ENCODE data around the gene MAPK4.

The MAPK4 gene

GRCh38 chr18:50661013-50661412 is 101.1 kb downstream of the MAPK4 start:
- no peak overlapping the region for H3K4me3 ChIP-seq (ENCODE audit: low read depth, low read length)
- no peak for TF ChIP-seq CTCF (IDR thresholded peaks at IDR 0.05; ENCODE audit: insufficient read depth, low read length, missing control alignments)
- POLR2A ChIA-PET = no interaction called here
- CTCF ChIA-PET = no interaction called here
- DNase-seq (ENCODE audit: low read depth, low spot score) = no peak

GRCh38 chr18:50662177-50662576 is 102.3 kb downstream of the MAPK4 start:
- no peak overlapping the region for H3K4me3 ChIP-seq (ENCODE audit: low read depth, low read length)
- CTCF ChIA-PET = no interaction called here
- TF ChIP-seq CTCF (IDR thresholded peaks at IDR 0.05; ENCODE audit: insufficient read depth, low read length, missing control alignments) = no peak
- no peak for DNase-seq (ENCODE audit: low read depth, low spot score)
- POLR2A ChIA-PET = no interaction called here

- no peak for TF ChIP-seq CTCF (IDR thresholded peaks at IDR 0.05; ENCODE audit: insufficient read depth, low read length, missing control alignments)
- CTCF ChIA-PET = no interaction called here
- POLR2A ChIA-PET = no interaction called here
These were observed 103.0 kb downstream of the MAPK4 start for GRCh38 chr18:50662775-50663383.

GRCh38 chr18:50663626-50664441 is 103.9 kb downstream of the MAPK4 start:
- ChIA-PET CTCF (no interaction called here), POLR2A (no interaction called here)
- no peak for DNase-seq (ENCODE audit: low read depth, low spot score)
- TF ChIP-seq CTCF (IDR thresholded peaks at IDR 0.05; ENCODE audit: insufficient read depth, low read length, missing control alignments) = no peak
- H3K4me3 ChIP-seq (ENCODE audit: low read depth, low read length) = no peak overlapping the region

More at GRCh38 chr18:50662775-50663383, 103.0 kb downstream of the MAPK4 start:
- H3K4me3 ChIP-seq (ENCODE audit: low read depth, low read length) = no peak overlapping the region
- no peak for DNase-seq (ENCODE audit: low read depth, low spot score)

- no peak for TF ChIP-seq CTCF (IDR thresholded peaks at IDR 0.05; ENCODE audit: insufficient read depth, low read length, missing control alignments)
- H3K4me3 ChIP-seq (ENCODE audit: low read depth, low read length) = no peak overlapping the region
- ChIA-PET CTCF (no interaction called here), POLR2A (no interaction called here)
- no peak for DNase-seq (ENCODE audit: low read depth, low spot score)
These were observed 105.1 kb downstream of the MAPK4 start for GRCh38 chr18:50665015-50665414.

- no peak for TF ChIP-seq CTCF (IDR thresholded peaks at IDR 0.05; ENCODE audit: insufficient read depth, low read length, missing control alignments)
- no peak for DNase-seq (ENCODE audit: low read depth, low spot score)
- H3K4me3 ChIP-seq (ENCODE audit: low read depth, low read length) = no peak overlapping the region
- CTCF ChIA-PET = no interaction called here
- POLR2A ChIA-PET = no interaction called here
These were observed 105.6 kb downstream of the MAPK4 start for GRCh38 chr18:50665519-50665918.
